SW480 (cell line): ENCODE data around the gene SBK1.
A peak's percentile ranks its signal among the peaks of the same experiment; 100 is the strongest.
"Not testable (repeated sequence)": the region's sequence is repeated elsewhere in the genome, so short reads cannot be mapped to it uniquely, and the experiment has no call there.

Source experiments
- DNase-seq: peaks from one replicate; pipeline ENCODE4 v3.0.0-alpha.2; 2016; ENCODE audit warnings: low spot score

SBK1 gene

DNA sequence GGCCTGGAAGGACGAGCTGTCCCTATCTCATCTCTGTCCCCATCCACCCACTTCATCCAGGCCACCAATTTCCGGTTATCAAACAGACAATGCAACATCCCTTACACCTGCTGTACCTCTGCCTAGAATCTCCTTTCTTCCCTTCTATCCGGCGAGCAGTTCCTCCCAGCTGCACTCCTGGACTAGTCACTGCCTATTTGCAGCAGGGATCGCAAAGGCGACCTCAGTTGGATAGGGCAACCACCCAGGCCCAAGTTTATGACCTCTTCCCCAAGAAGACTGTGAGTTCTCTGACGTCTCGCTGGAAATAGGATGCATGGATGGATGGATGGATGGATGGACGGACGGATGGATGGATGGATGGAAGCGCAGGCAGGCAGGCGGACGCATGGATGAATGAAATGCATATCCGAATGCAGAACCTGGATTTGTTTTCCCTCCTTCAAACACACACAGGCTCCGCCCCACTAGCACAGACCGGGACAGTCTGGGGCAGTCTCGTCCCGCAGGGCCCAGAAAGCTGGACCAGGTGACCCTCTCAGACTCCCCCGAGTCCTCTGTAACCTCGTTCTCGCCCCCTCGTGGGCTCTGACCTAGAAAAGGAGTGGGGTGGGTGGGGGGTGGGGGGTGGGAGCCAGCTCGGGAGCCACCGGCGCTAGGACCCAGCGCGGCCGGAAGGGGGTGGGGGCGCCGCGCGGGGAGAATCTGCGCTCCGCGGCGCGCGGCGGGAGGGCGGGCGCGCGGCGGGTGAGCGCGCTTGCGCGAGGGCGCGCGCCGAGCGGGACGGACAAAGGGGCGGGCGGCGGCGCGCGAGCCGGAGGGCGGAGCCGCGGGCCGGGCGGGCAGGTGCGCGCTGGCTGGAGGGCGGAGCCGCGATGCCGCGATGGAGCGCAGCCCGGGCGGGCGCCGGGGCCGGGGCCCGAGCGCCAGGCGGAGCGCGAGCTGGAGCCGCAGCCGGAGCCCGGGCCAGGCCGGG is at the start of gene SBK1:
SBK1 (plus strand) TSS at position 875 of the 976 bp plus-strand sequence. CDS start 24,867 bp downstream, outside the sequence.
- peak; percentile 81 for DNase-seq

DNA sequence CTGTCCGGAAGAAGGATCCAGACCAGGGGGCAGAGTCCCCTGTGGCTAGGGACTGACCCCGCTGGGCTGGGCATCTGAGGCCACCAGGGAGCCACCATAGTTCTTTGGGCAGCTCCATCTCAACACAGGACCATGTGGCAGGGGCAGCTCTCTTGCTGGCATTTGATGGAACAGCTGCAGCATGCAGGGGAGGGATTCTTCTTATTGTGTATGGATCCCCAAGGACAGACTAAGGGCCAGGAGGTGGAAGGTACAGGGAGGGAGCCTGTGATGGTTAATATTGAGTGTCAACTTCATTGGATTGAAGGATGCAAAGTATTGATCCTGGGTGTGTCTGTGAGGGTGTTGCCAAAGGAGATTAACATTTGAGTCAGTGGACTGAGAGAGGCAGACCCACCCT is 42.8 kb upstream of the SBK1 start:
- not testable (repeated sequence) for DNase-seq

DNA sequence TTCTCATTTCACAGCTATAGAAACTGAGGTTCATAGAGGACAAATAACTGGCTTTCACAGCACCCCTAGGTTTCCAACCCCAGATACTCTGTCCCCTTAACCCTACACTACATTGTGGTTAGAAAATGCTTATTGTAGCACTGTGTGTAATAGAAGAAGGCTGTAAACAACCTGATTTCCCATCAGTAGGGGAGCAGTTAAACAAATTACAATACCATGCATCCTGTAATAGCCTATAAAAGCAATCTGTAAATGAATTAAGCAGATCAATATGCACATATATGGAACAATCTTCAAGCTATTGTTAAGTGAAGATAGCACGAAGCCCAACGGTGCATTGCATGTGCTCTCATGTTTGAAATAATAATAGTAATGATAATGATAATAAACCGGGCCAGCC is 41.3 kb upstream of the SBK1 start:
- no peak for DNase-seq

DNA sequence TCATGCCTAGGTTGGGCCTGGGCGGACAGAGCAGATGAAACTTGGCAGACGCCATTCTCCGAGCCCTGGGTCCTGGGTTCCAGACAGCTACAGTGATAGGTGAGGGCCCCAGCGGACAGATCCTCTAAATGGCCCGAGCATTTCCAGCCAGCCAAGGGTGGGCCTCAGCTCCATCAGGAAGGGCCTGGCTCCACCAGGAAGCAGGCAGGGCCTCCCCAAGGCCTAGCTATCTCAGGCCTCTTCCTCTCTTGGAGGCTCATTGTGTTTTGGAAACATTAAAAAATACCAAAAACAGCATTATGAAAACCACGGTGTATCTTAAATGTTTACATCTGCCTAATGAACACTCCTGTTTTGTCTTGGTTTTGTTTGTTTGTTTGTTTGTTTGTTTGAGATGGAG is 38.2 kb upstream of the SBK1 start:
- no peak for DNase-seq

DNA sequence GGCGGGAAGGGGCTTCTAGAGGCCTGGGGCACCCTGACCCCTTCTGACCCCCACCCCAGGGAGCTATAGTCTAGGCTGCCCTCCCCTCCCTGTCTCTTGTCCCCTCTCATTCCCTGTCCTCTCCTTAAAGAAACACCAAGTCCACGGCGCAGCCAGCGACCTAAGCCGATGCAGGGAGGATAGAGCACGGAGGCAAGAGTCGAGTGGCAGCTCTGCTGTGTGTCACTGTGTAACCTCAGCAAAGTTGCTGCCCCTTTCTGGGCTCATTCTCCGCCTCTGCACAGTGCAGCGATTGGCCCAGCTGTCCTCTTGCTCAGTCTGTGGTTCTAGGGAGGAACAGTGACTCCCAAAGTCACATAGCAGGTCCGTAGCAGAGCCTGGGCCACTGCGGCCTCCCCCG is 36.5 kb upstream of the SBK1 start:
- no peak for DNase-seq

DNA sequence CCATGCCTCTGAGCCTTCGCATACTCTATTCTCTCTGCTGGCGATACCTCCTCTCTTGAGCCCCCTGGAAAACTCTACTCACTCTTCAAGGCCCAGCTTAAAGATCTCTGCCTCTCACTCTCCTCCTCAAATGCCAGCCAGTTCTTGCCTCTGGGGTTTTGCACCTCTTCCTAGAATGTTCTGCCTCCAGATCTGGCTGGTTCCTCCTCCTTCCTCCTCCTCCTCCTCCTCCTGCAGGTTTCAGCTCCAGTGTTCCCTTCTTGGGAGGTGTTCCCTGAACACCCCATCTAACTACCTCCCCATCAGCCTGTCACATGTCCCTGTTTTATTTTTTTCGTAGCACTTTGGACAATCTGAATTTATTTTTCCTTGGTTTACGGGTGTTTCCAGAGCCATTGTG is 35.1 kb upstream of the SBK1 start:
- no peak for DNase-seq

DNA sequence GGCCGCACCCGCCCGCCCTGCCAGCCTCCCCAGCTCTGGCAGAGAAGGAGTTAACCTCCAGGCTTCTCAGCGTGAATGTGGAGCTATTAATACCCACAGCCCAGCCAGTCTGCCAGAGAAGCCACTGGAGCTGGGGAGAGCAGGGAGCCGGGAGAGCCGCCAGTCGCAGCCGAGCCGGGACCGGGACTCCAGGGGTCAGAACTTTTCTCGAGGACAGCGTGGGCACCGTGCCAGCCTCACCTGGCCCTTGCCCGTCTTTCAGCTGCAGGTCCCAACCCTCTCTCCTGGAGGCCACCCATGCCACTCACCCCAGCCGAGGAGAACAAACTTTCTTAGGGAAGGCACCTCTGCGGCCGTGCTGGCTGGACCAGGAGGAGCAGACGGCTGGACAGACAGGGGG is 33.8 kb upstream of the SBK1 start:
- no peak for DNase-seq

DNA sequence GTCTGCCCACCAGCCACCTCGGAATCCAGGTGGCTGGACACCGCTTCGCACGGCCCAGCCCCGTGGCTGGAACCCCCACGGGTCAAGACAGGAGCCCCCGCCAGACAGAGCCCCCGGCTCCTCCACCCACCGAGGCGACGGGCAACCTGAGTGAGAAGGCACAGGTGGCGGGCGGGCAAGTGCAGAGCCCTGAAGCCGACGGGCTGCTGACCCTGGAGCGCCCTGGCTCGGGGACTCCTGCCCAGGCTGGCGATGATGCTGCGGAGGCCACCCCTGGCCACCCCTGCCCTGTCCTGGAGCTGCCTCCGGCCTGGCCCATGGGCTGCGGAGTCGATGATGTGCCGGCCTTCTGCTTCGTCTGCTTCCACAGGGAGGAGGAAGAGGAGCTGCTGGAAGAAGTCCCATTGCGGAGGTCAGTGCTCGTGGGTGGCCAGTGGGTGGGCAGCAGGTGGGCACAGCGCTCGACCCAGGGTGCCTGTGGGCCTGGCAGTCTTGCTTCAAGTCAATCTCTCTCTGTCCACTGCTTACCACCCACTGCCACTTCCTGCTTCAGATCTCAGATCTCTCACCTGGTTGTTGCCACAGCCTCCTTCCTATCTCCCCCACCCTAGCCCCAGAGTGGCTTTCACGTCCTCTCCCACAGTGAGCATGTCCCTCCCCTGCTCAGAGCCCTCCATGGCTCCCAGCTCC is 33.1 kb upstream of the SBK1 start:
- no peak for DNase-seq

DNA sequence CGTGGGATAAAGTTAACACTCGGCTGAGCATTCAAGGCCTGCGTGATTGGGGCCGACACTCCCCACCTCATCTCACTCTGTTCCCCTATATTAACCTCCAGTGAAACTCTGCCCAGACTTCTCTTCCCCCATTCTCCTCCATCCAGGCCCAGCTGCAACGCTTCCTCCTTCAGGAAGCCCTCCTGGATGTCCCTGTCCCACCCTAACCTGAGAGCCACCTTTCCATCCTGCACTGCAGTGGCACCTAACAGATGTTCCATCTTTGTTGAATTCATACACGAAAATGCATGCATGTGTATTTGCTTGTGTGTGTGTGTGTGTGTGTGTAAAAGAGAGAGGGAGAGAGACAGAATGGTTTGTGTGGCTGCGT is 32.6 kb upstream of the SBK1 start:
- no peak for DNase-seq

DNA sequence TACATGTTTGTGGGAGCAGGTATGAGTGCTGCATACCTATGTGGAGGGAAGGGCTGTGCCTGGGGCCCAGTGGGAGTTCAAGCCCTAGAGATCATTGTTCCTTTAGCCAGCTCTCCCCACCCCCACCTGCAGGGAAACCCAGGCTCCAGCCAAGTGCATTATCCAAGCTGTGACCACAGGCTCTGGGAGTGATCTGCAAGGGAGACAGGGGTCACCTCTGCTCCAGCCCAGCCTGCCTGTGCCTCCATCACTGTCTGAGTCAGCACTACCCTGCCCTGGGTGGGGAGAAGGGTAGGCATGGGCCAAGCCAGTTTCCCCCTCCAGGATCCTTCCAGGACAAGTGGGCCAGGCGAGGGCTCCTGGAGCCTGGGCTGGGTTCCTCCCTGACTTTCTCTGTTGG is 32.1 kb upstream of the SBK1 start:
- no peak for DNase-seq

DNA sequence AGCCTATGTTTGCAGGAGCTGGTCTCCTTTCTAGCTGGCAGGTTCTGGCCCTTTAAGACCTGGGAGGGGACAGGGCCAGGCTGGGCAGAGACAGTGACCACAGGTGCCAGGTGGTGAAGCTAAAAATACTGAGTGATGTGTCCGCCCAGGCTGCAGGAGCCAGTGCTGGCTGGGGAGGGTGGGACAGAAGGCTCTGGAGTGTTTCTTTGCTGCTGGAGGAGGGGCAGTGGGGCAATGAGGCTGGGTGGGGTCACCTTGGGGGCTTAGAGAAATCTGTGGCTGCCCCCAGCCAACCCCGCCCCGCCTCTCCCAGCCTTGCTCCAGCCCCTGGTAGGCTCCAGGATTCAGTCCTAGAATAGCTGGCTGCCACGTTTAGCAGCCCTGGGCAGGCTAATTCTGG is 30.4 kb upstream of the SBK1 start:
- peak; percentile 57 for DNase-seq

DNA sequence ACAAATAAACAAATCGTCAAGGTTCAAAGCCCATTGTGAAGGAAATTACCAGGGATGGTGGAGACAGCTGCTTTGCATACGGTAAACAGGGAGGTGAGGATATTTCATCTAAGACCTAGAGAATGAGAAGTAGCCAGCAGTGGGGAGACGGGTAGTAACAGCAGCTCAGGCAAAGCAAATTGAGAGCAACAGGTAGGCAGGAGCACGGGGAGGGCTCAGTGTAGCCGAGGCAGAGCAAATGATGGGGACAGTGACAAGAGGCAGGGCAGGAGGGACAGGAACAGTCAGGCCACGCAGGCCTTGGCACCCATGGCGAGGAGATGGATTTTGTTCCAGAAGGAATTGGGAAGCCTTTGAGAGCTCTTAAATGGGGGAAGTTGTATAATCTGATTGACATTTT is 29.0 kb upstream of the SBK1 start:
- no peak for DNase-seq

DNA sequence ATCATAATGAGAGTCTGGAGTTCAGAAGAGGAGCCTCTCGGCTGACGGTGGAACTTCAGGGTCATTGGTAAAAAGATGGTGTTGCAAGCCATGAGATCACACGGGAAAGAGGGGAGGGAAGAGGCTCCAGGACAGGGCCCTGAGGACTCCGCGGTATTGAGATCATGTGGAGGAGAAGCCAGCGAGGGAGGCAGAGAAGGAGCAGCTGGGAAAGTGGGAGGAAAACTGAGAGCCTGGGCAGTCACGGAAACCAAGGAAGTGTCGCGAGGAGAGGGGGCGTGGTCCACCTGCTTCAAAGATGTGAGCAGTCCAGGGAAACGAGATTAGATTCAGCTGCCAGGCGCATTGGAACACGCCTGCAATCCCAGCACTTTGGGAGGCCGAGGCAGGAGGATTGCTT is 27.7 kb upstream of the SBK1 start:
- DNase-seq: no peak

DNA sequence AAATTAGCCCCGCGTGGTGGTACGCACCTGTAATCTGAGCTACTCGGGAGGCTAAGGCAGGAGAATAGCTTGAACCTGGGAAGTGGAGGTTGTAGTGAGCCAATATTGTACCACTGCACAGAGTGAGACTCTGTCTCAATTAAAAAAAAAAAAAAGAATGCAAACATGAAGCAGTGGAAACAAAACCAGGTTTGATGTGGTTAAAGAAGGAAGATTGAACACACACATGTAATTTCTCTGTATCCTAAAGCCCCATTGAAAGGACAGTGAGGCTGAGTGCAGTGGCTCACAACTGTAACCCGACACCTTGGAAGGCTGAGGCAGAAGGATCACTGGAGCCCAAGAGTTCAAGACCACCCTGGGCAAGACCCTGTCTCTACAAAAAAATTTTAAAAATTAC is 26.5 kb upstream of the SBK1 start:
- DNase-seq: no peak

DNA sequence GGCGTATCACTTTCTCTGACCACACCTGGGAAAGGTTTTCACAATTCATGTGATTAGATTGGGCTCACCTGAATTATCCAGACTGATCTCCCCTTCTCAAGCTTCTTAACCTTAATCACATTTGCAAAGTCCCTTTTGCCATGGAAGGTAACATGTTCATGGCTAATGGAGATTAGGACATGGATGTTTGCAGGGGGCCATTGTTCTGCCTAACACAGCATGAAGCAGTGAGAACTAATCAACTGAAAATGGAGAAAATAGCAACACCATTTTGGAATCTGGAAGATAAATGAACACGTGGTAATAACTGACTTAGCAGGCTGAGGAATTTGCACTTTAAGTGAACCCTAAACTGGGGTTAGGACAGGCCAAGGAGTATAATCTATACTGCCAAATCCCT is 25.0 kb upstream of the SBK1 start:
- no peak for DNase-seq

DNA sequence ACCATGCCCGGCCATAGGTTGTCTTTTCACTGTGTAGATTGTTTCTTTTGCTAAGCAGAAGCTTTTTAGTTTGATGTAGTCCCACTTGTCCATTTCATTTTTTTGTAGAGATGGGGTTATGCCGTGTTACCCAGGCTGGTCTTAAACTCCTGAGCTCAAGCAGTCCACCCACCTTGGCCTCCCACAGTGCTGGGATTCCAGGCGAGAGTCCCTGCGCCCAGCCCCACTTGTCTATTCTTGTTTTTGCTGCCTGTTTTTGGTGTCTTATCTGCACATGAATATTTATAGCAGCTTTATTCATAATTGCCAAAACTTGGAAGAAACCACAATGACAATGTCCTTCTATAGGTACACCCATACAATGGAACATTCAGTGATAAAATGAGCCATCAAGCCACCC is 18.8 kb upstream of the SBK1 start:
- no peak for DNase-seq

DNA sequence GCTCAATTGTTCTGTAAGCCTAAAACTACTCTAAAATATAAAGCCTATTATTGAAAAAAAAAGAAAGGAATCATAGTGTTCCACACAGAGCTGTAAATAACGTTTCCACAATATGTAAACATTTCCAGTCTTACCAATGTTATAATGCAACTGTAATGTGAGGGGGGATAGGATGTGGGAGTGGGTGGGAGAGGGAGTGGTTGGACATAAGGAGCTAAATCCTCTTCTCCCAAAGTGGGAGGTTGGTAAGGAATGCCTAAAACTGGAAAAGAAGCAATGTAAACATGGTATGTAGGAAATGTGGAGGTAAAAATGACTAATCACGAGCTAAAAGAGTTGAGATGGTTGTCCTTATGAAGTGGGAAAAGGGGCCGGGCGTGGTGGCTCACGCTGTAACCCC is 17.6 kb upstream of the SBK1 start:
- no peak for DNase-seq

DNA sequence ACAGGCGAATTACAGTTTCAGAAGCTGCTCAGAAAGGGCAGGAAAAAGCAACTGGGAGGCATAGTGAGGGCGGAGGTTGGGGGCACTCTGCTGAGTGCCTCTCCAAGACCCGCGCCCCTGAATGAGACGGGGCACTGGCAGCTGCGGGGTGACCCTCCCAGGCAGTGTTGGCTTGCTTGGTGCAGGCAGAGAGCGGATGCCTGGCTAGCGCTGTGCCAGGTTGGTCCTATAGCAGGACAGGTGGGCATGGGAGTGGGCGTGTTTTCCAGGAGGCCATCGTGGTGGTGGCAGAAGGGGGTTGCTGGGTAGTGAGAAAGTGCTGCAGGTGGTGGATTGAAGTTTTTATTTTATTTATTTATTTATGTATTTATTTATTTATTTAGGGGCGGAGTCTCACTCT is 16.0 kb upstream of the SBK1 start:
- DNase-seq: no peak

DNA sequence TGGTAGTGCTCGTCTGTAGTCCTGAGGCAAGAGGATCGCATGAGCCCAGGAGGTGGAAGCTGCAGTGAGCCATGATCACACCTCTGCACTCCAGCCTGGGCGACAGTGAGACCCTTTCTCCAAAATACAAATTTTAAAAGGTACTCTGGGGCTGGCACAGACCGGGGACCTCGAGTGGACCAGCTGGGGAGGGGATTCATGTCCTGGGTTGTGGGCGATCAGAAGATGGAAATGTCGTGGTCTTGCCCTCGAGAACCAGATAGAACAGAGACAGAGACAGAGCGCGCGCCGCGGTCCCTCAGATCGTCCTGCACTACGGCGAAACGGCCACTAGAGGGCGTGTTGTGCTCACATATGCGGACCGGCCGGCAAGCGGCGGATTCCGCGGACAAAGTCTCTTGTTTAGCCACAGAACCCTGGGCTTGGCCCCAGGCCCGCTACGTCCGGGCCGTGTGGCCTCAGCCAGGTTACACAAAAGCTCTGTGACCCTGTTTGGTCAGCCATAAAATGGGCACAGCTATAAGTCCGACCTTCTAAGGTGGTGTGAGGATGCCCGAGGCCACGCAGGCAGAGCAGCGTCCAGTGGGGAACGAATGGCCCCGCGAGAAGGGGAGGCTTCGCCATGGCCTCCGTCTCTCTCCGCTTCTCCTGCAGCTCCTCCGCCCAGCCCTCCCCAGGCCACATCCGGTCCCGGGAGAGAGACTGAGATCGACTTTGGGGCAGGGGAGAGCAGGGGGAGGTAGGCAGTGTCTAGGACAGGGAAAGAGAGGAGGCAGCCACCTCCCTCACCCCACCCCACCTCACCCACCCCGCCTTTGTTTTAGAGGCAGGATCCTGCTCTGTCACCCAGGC is 14.6 kb upstream of the SBK1 start:
- DNase-seq: peak; percentile 67

DNA sequence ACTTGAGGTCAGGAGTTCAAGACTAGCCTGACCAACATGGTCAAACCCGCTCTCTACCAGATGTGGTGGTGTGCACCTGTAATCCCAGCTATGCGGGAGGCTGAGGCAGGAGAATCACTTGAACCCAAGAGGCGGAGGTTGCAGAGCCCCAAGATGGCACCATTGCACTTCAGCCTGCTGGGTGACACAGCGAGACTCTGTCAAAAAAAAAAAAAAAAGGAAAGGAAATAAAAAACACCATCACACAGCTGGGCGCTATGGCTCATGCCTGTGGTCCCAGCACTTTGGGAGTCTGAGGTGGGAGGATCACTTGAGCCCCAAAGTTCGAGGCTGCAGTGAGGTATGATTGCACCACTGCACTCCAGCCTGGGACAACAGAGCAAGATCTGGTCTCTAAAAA is 13.3 kb upstream of the SBK1 start:
- DNase-seq: no peak

DNA sequence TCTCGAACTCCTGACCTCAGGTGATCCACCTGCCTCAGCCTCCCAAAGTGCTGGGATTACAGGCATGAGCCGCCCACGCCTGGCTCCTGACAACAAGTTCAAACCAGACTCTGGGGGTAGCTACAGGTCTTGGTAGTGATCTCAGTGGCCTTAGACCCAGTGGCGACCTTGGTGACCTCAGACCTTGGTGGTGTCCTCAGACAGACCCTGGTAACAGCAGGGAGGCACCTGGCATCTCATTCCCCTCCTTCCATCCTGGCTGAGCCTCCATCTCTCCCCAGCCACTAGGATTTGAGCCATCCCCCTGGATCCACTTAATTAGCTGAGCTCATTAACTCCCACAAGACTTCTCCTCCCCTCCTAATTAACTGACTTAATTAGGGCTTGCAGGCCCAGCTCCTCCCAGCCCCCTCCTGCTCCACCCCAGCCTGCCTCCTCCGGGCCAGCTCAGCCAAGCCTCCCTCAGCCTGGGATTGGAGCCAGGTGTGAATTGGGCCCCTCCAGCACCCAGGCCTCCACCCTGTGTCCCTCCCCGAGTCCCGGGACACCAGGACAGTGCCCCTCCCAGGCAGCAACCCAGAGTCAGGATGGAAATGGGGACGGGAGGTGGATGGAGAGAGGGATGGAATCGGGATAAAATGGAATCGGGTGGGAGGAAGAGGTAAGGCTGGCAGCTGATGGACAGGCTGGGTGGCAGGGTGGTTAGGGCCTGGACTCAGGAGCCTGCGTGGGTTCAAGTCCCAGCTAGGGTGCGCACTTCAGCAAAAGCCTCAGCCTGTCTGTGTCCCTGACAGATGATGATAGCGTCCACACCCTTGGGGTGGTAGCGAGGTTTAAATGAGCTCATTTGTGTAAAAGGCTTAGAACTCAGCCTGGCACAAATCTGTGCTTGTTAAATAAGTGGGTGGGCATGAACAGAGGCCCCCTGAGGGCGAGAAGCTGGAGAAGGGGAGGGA is 11.2 kb upstream of the SBK1 start:
- DNase-seq: no peak
